Smooth muscle cell of the brain vasculature (primary cell): ENCODE results near the gene SPATA19.
"Not testable (repeated sequence)": the region's sequence is repeated elsewhere in the genome, so short reads cannot be mapped to it uniquely, and the experiment has no call there.

Experiments
- DNase-seq: peaks from one replicate; pipeline ENCODE4 v3.0.0-alpha.2; 2012; ENCODE audit warnings: low read depth, low spot score

The SPATA19 gene, protein sequence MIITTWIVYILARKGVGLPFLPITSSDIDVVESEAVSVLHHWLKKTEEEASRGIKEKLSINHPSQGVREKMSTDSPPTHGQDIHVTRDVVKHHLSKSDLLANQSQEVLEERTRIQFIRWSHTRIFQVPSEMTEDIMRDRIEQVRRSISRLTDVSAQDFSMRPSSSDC

DNA sequence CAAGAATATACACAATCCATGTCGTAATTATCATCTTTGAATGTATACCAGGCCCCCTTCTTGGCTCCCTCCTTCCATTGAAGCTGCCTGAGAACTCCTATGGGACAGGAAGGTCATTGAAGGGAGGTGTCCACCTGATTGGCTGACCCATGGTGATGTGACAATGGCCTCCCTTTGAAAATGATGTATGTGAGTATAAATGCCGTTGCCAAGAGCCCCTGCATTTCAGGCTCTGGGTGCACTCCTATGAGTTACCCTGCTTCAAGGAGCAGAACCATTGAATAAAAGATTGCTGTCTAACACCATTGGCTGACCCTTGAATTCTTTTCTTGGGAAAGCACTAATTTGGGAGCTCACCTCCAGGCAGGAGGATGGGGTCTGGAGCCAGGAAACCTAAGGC, at the start of gene SPATA19:
SPATA19 (minus strand) TSS at position 101 of the 400 bp plus-strand sequence; CDS start at position 34, 67 bp downstream.
- DNase-seq: no peak

GRCh38 chr11:133895061-133895479, 49.8 kb upstream of the SPATA19 start:
- DNase-seq: no peak

GRCh38 chr11:133893381-133893780, 48.1 kb upstream of the SPATA19 start:
- no peak for DNase-seq

GRCh38 chr11:133892584-133893380, 47.5 kb upstream of the SPATA19 start:
- DNase-seq: no peak

DNA sequence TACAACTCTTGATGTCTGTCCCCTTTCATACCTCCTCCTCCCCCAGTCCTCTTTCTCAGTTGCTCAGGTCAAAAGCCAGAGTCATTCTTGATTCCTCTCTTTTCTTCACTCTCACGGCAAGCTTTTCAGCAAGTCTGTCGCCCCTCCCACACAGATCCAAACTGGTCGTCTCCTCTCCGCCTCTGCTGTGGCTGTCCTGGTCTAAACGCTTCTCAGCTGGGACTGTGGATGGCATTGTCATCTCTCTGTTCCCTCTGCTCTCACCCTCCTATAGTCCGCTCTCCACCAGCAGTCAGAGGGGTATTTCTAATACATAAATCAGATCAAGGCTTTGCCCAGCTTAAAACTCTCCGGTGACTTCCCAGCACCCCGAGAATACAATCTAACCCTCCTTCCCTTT, 46.8 kb upstream of the SPATA19 start:
- no peak for DNase-seq

GRCh38 chr11:133889893-133890292, 44.6 kb upstream of the SPATA19 start:
- no peak for DNase-seq

GRCh38 chr11:133889188-133889587, 43.9 kb upstream of the SPATA19 start:
- DNase-seq: no peak

DNA sequence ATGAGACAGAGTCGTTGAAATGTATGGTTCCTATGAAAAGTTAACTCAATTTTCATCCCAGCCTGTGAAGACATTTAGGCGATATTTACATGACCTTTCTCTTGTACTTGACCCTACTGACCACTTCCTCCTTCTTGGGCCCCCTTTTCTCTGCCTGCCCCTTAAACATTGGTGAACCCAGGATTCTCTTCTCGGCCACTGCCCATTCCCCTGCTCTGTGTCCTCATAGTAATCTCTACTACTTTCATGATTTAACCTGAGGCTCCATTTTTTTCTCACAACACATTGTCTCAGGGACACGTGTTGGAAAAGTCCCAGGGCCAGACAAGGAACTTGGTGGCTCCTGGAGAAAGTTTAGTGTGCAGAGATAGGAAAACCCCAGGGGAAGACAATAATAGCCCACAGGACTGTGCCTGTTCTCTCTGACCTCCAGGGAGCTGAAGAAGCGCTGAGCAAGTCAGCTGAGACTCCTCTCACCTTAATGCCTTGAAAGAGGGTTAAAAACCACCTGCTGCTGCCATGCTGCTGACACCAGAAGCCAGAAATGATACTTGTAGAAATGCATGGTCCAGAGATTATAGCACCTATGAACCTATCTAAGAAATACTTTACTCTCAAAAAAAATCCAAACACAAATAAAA, 42.5 kb upstream of the SPATA19 start:
- no peak for DNase-seq

- no peak for DNase-seq
Observed at GRCh38 chr11:133886029-133886428, 40.7 kb upstream of the SPATA19 start.

GRCh38 chr11:133872160-133872559, 26.8 kb upstream of the SPATA19 start:
- DNase-seq: no peak

GRCh38 chr11:133867456-133867855, 22.1 kb upstream of the SPATA19 start:
- DNase-seq: no peak

DNA sequence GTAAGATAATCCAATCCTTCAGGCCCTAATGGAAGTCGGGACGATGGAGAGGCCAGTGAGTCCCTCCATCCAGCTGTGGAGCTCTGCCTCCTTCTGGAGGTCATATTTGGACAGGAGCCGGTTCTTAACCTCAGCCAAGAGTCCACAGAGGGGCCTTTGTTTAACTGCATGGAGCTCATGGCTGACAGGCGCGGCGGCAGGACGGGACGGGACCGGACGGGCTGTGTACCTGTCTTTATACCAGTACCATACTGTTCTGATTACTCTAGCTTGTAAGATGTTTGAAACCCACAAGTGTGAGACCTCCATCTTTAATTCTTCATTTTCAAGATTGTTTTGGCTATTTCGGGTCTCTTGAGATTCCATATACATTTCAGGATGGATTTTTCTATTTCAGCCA, 20.2 kb upstream of the SPATA19 start:
- no peak for DNase-seq

DNA sequence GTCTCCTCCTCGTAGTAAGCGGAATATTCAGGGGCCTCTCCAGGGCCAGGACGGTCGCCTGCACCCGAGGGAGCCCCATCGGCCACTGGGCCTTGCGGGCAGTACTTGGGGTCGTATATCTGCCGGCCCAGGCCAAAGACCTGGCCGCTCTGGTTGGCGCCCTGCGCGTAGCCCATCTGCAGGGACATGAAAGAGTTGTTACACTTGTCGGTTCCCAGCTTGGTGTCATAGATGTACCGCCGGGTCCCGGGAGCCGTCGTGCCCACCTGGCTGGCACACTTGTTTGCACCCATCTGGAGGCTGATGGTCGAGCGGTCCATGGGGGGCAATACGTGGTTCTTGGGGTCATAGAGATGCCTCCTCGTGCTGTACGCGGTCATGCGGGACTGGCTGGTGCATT, 19.4 kb upstream of the SPATA19 start:
- no peak for DNase-seq

DNA sequence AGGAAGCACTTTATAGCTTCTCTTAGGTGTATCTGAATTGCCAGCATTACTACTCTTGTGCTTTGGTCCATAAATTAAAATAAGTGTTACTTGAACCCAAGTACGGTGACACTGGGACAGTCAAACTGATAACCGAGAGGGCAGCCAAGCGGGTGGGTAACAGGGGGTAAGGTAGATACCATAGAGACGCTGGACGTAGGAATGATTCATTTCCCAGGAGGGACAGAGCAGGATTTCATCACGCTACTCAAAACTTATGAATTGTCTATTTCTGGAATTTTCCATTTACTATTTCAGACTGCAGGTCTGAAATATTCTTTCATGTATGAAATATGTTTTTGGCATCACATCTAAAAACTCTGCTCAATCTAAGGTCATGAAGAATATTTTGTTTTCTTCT, 14.8 kb upstream of the SPATA19 start:
- DNase-seq: no peak

DNA sequence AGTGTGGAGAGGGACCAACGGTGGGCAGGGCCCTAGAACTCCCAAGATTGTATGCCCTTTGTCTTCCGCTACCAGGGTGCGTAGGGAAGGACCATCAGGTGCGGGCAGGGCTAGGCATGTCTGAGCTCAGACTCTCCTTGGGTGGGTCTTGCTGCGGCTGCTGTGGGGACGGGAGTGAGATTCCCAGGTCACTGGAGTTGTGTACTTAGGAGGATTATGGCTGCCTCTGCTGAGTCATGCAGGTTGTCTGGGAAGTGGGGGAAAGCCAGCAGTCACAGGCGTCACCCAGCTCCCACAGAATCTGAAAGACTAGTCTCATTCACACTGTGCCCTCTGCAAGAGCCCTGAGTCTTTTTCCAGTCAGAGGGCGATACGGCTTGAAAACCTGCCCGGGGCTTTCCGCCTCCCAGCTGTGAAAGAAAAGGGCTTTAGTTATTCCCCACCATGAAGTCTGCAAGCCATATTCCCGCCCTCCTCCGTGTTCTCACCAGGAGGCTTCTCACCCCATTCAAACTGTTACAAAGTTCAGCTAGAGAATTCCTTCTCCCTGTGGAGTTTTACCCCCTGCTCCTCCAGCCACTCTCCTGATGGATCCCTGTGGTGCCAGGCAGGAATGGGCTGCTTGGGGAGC, 9.1 kb upstream of the SPATA19 start:
- DNase-seq: not testable (repeated sequence)

DNA sequence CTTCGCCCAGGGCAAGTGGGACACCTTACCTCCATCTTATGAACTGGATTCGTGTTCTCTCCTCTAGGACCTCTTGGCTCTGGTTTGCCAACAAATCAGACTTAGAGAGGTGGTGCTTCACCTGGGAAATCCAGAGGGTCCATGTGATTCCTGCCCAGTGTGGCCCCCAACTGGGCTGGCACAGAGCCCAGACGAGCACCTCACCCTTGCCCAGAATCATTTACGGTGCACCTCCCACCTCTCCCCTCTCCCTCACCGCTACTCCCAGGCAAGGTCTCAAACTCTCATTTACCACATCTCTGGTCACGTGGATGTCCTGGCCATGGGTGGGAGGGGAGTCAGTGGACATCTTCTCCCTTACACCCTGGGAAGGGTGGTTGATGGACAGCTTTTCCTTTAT, 1.1 kb downstream of the SPATA19 start:
- no peak for DNase-seq

DNA sequence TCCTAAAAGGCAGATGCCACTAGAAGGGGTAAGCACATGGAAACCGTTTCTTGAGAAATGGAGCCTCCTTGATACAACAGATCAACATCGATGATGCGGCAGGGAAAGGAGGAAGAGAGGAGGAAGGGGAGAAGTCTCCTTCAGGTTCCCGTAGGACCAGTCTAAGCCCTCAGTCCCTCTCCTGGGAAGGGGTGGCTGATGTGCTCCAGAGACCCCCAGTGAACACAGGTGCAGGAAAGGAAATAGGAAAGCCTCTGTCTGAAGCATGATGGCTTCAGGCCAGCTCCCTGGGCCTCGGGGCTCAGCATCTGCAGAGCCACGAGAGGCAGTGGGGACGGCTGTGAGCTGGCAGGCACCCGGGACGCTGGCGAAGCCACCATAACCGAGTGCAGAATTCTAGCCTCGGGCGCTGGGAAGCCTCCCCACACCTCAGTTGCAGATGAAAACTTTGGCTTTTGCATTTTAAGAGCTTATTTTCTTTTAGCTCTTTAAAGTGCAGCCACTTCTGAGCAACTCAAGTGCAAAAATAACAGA, 1.8 kb downstream of the SPATA19 start:
- no peak for DNase-seq

DNA sequence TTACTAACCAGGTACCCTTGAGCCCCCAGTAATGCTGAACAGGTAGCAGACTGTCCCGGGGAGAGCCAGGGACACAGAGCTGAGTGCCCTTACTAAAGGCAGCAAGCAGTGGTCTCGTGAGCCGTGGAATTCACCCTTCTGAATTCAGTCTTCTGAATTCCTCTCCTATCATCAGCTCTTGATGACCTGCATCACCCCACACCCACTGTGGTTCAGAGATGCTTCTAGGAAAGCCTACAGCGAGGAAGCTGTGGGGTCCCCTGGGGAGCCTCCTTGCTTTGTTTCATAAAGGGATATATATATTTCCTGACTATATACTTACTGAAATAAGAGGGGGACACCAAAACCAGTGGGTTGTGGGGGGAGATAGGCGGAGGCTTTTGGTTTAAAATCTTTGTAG, 2.6 kb downstream of the SPATA19 start:
- DNase-seq: no peak

- no peak for DNase-seq
Observed at GRCh38 chr11:133842053-133842452, 3.3 kb downstream of the SPATA19 start.

DNA sequence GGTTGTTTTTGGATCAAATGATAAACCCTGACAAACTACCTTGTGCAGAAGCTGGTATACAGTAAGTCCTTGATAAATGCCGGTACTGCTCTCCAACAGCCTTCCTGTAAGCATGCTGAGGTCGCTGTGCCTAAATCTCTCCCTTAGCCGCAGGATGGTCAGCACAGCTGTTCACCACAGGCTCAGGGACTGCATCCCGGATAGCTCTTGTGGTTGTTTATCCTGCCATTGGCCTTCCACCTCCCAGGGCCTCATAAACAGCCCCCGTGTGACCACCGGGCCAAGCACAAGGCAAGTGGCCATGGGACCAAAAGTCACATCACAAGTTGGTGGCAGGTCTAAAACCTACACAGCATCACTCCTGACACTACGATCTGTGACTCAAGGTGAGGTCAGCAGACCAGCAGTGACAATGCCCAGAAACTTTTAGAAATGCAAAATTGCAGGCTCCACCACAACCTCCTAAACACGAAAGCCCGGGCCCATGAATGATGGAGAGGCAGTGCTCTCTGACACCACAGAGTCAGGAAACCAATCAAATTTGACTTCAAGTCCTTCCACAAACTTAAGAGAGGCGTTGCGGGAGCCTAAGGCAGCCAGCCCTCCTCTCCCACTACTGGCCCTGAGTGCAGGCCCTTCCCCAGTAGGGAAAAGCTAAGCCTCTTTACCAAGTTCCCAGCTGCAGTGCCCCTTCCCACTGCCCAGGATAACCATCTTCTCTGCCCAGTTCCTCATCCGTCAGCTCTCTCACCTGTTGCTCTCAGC, 3.9 kb downstream of the SPATA19 start:
- no peak for DNase-seq

- DNase-seq: no peak
Observed at GRCh38 chr11:133840479-133840941, 4.8 kb downstream of the SPATA19 start.
